ENCODE data around the gene NLGN1. TPM values are rescaled to one million over a fixed set of nuclear protein-coding genes. Genes with fewer than 3 reads are reported as not detected.

The NLGN1 gene
- total and polyA plus RNA-seq, 2 of the 13 experiments (the other 11 are each of a cell fraction or from before 2014, with no cell fraction given): not detected

DNA sequence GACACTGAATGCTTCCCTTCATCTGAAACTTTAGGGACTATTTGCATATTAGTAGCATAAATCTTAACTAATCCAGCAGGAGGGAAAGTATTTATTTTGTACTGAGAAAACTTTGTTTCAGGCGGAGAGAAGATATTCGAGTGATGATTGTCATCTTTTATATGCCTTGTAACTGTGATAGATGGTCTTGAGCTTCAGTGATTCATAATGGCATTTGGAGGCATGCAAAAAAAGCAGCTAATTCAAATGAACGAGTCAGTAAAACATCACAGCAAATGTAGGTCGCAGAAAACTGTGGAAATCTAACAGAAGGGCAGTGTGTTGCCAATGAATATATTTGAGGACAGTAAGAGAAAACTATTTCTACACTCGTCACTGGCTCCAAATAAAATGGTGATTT lies 817.9 kb downstream of the NLGN1 start:
- no peaks in the 10 kb centered on the region for H3K9me3 ChIP-seq (ENCODE audit: low read length)
- TF ChIP-seq ARHGAP35 (CRISPR knock-in tag; IDR thresholded peaks at IDR 0.05; ENCODE audit: borderline replicate concordance): no peak
- TF ChIP-seq NFKB2 (CRISPR knock-in tag; IDR thresholded peaks at IDR 0.05; ENCODE audit: borderline replicate concordance): no peak
- TF ChIP-seq ATF7 (IDR thresholded peaks at IDR 0.05): no peak
- no peak for TF ChIP-seq ATF7 (CRISPR knock-in tag; IDR thresholded peaks at IDR 0.05)
- TF ChIP-seq FOXP1 (IDR thresholded peaks at IDR 0.05): no peak
- TF ChIP-seq FOXP1 (CRISPR knock-in tag; IDR thresholded peaks at IDR 0.05): no peak
- TF ChIP-seq ZSCAN22 (CRISPR knock-in tag; IDR thresholded peaks at IDR 0.05): no peak
- TF ChIP-seq KLF16 (CRISPR knock-in tag; IDR thresholded peaks at IDR 0.05): no peak
- no peak for TF ChIP-seq ZNF101 (CRISPR knock-in tag; IDR thresholded peaks at IDR 0.05; ENCODE audit: borderline replicate concordance, low read depth)
- TF ChIP-seq, protein P1, sequence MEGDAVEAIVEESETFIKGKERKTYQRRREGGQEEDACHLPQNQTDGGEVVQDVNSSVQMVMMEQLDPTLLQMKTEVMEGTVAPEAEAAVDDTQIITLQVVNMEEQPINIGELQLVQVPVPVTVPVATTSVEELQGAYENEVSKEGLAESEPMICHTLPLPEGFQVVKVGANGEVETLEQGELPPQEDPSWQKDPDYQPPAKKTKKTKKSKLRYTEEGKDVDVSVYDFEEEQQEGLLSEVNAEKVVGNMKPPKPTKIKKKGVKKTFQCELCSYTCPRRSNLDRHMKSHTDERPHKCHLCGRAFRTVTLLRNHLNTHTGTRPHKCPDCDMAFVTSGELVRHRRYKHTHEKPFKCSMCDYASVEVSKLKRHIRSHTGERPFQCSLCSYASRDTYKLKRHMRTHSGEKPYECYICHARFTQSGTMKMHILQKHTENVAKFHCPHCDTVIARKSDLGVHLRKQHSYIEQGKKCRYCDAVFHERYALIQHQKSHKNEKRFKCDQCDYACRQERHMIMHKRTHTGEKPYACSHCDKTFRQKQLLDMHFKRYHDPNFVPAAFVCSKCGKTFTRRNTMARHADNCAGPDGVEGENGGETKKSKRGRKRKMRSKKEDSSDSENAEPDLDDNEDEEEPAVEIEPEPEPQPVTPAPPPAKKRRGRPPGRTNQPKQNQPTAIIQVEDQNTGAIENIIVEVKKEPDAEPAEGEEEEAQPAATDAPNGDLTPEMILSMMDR (CRISPR knock-in tag; IDR thresholded peaks at IDR 0.05): no peak
- TF ChIP-seq ZNF879 (CRISPR knock-in tag; IDR thresholded peaks at IDR 0.05): no peak
- no peak for TF ChIP-seq NCOR1 (IDR thresholded peaks at IDR 0.05; ENCODE audit: borderline replicate concordance, low read length)
- no peak for TF ChIP-seq ZBTB42 (CRISPR knock-in tag; IDR thresholded peaks at IDR 0.05)
- no peak for TF ChIP-seq ELF4 (CRISPR knock-in tag; IDR thresholded peaks at IDR 0.05; ENCODE audit: borderline replicate concordance)
- ChIA-PET CTCF (ENCODE audit: low intra/inter-chr PET ratio, low total read pairs) (no interaction called here), POLR2A (no interaction called here)
- H3K9ac ChIP-seq (ENCODE audit: insufficient read depth, low read depth, low read length): no peak overlapping the region
- in situ Hi-C loops (cut with HindIII; ENCODE audit: extremely low pct_ligation_motif_present, low pct_unique_long_range_greater_than_20kb) (no loop called here), intact Hi-C loops (cut with micrococcal nuclease; ENCODE audit: unreplicated experiment) (no loop called here)
- no peak overlapping the region for H3K4me3 ChIP-seq (replicated peaks in 1 of 3; ENCODE audit: insufficient read depth in 1 of 3, low read depth in 2 of 3, low read length in 3 of 3)
- BruUV-seq (replicated peaks): no TSS peak
- H2AFZ ChIP-seq (ENCODE audit: low read length): no peak overlapping the region
- WGBS (ENCODE audit: low lambda C conversion rate): under 1% methylated on average over 5 of the region's 5 CpGs
- DNase-seq (ENCODE audit: low spot score) (no peak), ATAC-seq (no peak), FAIRE-seq (no peak)
- H3K4me2 ChIP-seq (ENCODE audit: low read depth, low read length): no peak overlapping the region
- H3K36me3 ChIP-seq (replicated peaks in 1 of 2; ENCODE audit: control insufficient read depth in 1 of 2, insufficient read depth in 2 of 2, low read length in 2 of 2): no peaks in the 10 kb centered on the region
- H4K20me1 ChIP-seq (ENCODE audit: insufficient read depth, low read length): no peaks in the 10 kb centered on the region
- no peaks in the 10 kb centered on the region for H3K27me3 ChIP-seq (ENCODE audit: control insufficient read depth in 1 of 2, insufficient read depth in 2 of 2, low read length in 2 of 2)
- H3K4me1 ChIP-seq (ENCODE audit: insufficient read depth, low read length): no peaks in the 10 kb centered on the region
- H3K27ac ChIP-seq (ENCODE audit: extremely low read length, insufficient read depth, low read length): no peak overlapping the region
- H3K79me2 ChIP-seq (ENCODE audit: insufficient read depth, low read length): no peaks in the 10 kb centered on the region
